GM18519 (cell line): ENCODE data around the gene STEAP1B.

ENCODE experiments used
- ATAC-seq: cut with Tn5 transposase; IDR thresholded peaks from one replicate; pipeline ENCODE4 v1.9.1; 2021; ENCODE audit warnings: mild to moderate bottlenecking, moderate library complexity; ENCODE audit not compliant: unreplicated experiment, low FRiP score

STEAP1B gene

GRCh38 chr7:22411977-22412693 lies 87.9 kb downstream of the STEAP1B start:
- no peak for ATAC-seq

- ATAC-seq, result no peak
Observed at GRCh38 chr7:22406715-22407114, 93.3 kb downstream of the STEAP1B start.

GRCh38 chr7:22404421-22405023 lies 95.5 kb downstream of the STEAP1B start:
- ATAC-seq, result no peak

DNA sequence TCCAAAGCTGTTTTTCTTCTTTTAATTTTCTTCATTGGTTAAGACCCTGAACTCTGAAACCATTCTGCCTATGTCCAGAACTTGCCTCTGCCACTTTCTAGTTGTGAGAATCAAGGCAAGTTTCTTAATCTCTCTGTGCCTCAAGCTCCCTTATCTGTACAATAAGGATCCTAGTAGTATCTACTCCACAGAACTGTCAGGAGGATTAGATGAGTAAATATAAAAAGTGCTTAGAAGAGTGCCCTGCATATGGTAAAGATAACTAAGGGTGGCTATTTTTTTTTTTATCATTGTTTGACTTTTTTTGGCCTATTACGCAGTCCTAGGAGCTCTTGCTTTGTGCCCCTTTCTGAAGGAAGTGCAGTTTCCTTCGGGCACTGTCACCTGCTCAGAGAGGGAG lies 96.6 kb downstream of the STEAP1B start:
- no peak for ATAC-seq

DNA sequence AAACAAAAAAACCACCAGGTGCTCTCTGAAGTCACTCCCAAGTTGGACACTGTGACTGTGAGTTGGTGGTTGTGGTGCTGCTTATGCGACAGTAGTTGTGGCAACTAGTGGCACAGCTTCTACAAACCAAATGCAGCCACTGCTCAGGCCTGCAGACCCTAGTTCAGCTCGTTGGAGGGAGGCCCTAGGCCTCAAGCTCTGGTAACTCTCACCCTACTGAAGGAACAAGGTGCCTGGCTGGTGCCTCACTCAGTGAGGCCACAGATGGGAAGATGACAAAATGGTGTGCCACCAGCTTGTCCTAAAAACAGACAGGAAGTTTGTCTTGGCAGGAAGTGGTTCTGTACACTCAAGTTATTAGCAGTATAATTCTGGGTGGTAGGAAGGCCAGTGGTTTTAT lies 97.7 kb downstream of the STEAP1B start:
- no peak for ATAC-seq

GRCh38 chr7:22400936-22401553 lies 98.9 kb downstream of the STEAP1B start:
- no peak for ATAC-seq

GRCh38 chr7:22400150-22400814 lies 99.7 kb downstream of the STEAP1B start:
- ATAC-seq, result no peak

DNA sequence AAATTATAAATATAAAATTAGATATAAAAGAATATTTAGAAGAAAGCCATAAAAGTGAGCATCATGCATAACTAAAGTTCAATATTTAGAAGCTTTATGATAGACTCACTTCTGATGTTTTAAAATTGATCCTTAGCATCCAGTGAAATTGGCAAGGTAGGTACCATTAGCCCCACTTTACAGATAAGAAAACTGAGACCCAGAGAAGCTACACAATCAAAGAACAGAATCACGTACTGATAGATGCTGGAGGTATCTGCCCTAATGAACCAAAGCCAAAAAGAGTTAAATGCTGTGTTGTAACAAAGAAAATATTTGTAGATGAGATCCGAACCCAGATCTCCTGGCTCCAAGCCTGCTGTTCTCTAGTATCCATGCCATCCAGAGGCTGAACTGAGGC lies 100.4 kb downstream of the STEAP1B start:
- no peak for ATAC-seq

DNA sequence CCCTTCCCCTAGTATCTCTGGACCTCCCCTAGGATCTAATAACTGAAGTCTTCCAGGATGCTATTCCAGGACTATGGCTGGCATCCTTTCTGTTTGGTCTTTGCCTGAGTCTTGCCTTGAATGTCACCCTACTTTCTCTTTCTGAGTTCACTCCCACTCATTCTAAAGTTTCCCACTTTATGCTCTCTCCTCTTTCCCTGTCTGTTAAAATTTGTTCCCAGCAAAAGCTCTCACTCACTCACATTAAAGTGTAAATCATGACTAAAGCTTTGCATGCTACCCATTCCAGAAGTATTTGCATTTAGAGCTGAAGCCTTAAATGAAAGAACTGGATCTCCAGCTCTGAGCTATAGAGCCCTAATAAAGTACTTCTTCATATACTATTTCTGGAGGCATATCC lies 100.9 kb downstream of the STEAP1B start:
- ATAC-seq, result no peak

DNA sequence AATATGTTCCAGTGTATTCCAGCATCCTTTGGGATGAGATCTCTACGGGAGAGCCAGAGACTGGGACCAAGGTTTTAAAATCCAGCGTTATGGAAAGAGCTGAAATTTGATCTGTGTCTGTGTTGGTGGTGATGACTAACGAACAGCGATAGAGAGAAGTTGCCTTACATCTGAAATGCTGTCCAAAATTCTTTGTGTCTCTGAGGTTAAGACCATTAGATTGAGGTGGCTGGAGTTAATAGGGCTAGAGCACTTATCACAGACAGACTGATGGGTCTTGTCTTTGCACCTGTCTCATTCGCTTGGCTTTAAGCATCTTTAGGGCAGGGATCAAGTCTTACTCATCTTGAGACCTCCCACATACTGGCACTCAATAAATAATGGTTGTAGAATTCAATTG lies 102.0 kb downstream of the STEAP1B start:
- ATAC-seq, result no peak

DNA sequence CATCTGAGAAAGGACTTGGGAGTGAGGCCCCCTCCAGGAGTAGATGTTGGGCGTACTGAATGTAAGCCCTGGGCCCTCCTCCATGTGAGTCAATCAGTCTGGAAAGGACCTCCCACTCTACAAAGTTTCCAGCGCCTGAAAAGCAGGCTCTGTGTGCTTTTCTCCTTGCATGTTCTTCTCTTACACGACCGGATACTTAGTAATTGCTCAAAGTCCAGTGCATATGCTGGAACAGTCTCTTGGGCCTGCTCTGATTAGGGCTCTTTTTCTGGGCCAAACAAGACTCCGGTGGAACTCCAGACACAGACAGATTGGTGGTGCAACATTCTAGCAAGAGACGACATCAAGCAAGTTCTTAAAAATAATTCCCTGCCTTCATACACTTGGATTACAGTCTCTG lies 104.8 kb downstream of the STEAP1B start:
- ATAC-seq, result no peak

DNA sequence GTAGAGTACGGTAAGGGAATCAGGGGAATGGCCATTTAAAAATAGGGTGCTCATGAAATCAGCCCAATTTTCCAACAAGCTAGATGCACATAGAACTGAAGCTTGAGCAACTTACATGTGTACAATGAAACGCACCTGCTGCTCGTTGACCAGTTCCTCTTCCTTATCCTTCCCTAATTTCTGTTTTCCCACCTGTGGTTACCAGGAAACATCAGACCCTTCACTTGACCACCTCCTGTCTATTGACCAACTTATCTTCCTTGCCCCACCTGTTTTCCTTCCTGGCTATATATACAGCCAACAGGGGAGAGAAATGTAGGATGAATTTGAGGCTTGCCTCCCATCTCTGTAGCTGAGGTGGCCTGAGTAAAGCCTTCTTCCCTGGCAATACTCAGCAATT lies 105.2 kb downstream of the STEAP1B start:
- no peak for ATAC-seq

DNA sequence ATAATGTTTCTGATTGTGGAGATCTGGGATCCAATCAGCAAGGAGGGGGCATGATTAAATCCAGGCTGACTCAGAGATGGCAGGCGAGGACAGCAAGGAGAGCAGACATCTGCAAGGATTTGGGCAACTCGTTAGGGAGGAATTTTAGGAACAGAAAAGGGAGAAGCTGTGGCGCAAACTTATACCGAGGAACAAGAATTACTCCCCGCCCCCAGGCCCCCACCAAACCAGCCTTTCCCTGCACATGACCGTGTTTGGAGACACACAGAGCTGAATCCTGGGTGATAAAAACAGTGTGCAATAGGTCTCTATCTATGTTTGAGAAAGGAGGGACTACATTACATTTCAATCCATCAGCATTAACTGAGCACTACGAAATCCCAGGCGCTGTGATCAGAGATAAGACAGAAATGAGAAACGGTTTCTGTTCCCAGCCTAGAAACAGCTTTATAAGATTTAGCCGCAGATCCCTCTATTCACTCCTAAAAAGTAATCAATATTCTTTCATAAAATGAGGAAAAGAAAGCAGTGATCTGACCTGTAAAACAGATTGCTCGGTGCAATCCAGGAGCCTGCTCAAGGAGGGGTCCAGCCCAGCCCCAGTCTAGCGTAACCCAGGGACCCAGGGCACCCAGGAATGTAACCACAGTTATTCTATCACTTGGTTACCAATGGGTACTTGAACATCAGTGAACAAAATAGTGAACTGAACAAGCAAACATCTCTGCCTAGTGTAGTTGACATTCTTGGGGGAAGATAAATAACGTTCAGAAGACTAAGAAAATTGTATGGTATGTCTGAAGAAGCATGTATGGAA lies 105.9 kb downstream of the STEAP1B start:
- no peak for ATAC-seq

GRCh38 chr7:22390516-22390915 lies 109.5 kb downstream of the STEAP1B start:
- no peak for ATAC-seq

GRCh38 chr7:22389892-22390291 lies 110.1 kb downstream of the STEAP1B start:
- ATAC-seq, result no peak

DNA sequence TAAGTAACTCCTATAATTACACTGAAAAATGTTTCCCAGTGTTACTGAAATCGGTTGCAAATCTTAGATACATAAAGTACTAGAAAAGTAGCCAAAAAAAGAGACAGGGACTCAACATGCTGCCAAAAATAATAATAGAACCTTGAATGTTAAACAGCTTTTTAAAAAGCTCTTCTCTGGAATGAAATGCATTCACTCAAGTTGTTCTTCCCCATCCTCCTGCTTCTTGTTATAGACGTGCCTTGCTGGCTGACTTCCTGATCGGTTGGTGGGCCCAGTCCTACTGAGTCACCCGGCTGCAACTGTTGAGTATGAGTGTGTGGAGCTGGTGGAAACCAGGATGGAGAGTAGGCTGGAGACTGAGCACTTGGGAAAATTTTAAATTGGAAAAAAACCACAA lies 112.4 kb downstream of the STEAP1B start:
- ATAC-seq, result no peak

DNA sequence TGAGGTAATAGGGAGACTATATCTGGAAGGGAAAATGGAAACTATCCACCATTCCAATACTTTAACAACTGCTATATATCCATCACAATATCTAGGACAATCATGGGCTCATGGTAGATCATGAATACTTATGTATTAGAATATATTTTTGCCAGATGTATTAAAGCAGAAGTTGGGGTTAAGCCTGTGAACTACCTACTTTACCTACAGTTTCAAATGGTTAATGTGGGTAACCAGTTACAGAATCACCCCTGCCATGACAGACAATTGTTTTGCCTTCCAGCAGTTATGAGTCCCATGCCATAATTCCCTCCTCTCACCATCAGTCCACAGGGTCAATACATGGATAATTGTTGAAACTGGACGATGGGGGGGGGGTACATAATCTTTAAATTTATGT lies 113.1 kb downstream of the STEAP1B start:
- ATAC-seq, result peak; percentile 35

- ATAC-seq, result peak; percentile 69
Observed at GRCh38 chr7:22386206-22386858, 113.7 kb downstream of the STEAP1B start.

DNA sequence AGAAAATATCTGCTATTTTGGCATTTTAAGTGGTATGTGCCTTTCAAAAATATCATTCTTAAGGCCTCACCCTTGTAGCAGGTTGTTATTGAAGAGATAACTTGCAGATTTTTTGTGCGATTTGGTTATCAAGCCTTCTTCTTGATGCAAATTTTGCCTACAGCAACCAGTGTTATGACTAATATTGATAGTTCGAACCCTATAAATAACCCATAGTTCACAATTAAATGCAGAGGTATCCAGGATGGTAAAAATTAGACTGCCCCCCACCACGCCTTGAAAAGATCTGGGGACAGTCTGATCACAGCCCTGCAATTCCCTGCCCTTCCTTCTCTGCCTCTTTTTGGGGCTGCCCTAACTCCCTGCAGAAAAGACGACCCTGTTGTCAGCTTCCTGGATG lies 114.7 kb downstream of the STEAP1B start:
- peak; percentile 31 for ATAC-seq

GRCh38 chr7:22380333-22380732 lies 119.7 kb downstream of the STEAP1B start:
- no peak for ATAC-seq
